DMS53 (cell line): Measurements from ENCODE around the gene EDNRA.

Source experiments
- DNase-seq: peaks from one replicate; lab custom pipeline; 2025; lab: John Stamatoyannopoulos, UW

The EDNRA gene

GRCh38 chr4:147589586-147589985 is 108.7 kb downstream of the EDNRA start:
- DNase-seq: no peak

- DNase-seq: peak; percentile 69
Observed at GRCh38 chr4:147590249-147590920, 109.5 kb downstream of the EDNRA start.

- no peak for DNase-seq
Observed at GRCh38 chr4:147591106-147591505, 110.2 kb downstream of the EDNRA start.

GRCh38 chr4:147594107-147594506 is 113.2 kb downstream of the EDNRA start:
- DNase-seq: no peak
